Measurements from ENCODE around the gene DHDDS.

GRCh38 chr1:26438041-26438440, 5.9 kb downstream of the DHDDS start:
- TF ChIP-seq CTCF (IDR thresholded peaks at IDR 0.05) (no peak), POLR2A (IDR thresholded peaks at IDR 0.05) (no peak)
